HEK293T (cell line): ENCODE results near the gene PRPF19.

Experiments
- BHLHE40 ChIP-seq: fragments of 450-650 bp; IDR thresholded peaks from 2 replicates; pipeline ENCODE4 v1.6.1; 2016; ENCODE audit warnings: mild to moderate bottlenecking, moderate library complexity, borderline replicate concordance
- CTBP1 ChIP-seq: fragments of 450-650 bp; IDR thresholded peaks from 2 replicates; pipeline ENCODE4 v1.6.1; 2016; ENCODE audit warnings: borderline replicate concordance
- ELF4 ChIP-seq: fragments of 450-650 bp; IDR thresholded peaks from 2 replicates; pipeline ENCODE4 v1.6.1; 2017; ENCODE audit warnings: antibody characterized with exemption
- FOXK2 ChIP-seq: fragments of 450-650 bp; IDR thresholded peaks from 2 replicates; pipeline ENCODE4 v1.6.1; 2016; ENCODE audit warnings: mild to moderate bottlenecking
- FOXM1 ChIP-seq: fragments of 450-650 bp; IDR thresholded peaks from 2 replicates; pipeline ENCODE4 v1.6.1; 2017; ENCODE audit warnings: mild to moderate bottlenecking, borderline replicate concordance
- L3MBTL2 ChIP-seq: fragments of 450-650 bp; conservative IDR thresholded peaks from 2 replicates; pipeline ENCODE4 v1.6.1; 2016; ENCODE audit warnings: mild to moderate bottlenecking
- SP1 ChIP-seq: fragments of 450-650 bp; IDR thresholded peaks from 2 replicates; pipeline ENCODE4 v1.6.1; 2017
- SUZ12 ChIP-seq: fragments of 450-650 bp; IDR thresholded peaks from 2 replicates; pipeline ENCODE4 v1.6.1; 2016; ENCODE audit warnings: mild to moderate bottlenecking
- ZNF384 ChIP-seq: fragments of 450-650 bp; IDR thresholded peaks from 2 replicates; pipeline ENCODE4 v1.6.1; 2016
- TF ChIP-seq, protein P1 (sequence below): fragments of 450-650 bp; IDR thresholded peaks from 2 replicates; pipeline ENCODE4 v1.6.1; 2016

DNA sequence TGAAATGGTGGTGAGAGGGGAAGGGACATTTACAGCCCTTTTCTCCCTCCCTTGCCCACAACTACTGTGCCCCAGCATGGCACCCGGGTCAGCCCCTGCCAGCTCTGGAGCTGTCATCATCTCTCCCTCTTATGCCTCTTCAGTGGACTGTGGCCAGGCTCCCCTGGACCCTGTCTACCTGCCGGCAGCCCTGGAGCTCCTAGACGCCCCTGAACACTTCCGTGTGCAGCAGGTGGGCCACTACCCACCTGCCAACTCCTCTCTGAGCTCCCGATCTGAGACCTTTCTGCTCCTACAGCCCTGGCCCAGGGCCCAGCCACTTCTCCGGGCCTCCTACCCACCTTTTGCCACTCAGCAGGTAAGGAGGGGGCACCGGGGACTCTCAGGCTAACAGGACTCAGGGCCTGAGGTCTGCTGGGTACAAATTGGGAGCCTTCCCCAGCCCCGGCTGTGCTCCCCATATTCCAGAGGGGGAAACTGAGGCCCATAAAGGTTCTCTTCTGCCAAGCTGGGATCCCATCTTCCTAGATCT lies 20.7 kb upstream of the PRPF19 start:
- no peak for TF ChIP-seq ZNF384
- no peak for TF ChIP-seq SP1
- TF ChIP-seq ELF4, result no peak
- TF ChIP-seq FOXM1, result no peak
- TF ChIP-seq, protein P1, sequence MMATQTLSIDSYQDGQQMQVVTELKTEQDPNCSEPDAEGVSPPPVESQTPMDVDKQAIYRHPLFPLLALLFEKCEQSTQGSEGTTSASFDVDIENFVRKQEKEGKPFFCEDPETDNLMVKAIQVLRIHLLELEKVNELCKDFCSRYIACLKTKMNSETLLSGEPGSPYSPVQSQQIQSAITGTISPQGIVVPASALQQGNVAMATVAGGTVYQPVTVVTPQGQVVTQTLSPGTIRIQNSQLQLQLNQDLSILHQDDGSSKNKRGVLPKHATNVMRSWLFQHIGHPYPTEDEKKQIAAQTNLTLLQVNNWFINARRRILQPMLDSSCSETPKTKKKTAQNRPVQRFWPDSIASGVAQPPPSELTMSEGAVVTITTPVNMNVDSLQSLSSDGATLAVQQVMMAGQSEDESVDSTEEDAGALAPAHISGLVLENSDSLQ, result no peak
- TF ChIP-seq CTBP1, result no peak
- no peak for TF ChIP-seq FOXK2
- TF ChIP-seq BHLHE40, result no peak
- no peak for TF ChIP-seq SUZ12
- TF ChIP-seq L3MBTL2, result no peak
